Activated naive CD8-positive, alpha-beta T cell treated with anti-CD3 and anti-CD28 coated beads, Interleukin-2, amount 10 ng/mL, durations not matched to agents 7 days and 5 days (primary cell): Measurements from ENCODE around the gene ZNF180. TPM values are rescaled to one million over a fixed set of nuclear protein-coding genes. Genes with fewer than 3 reads are reported as not detected.
A peak's percentile ranks its signal among the peaks of the same experiment; 100 is the strongest.
"Not testable (repeated sequence)": the region's sequence is repeated elsewhere in the genome, so short reads cannot be mapped to it uniquely, and the experiment has no call there.

ENCODE experiments used
- ATAC-seq: fragments of 150-1000 bp; cut with Tn5 transposase; one replicate; pipeline ENCODE4 v1.10.0; 2021; ENCODE audit warnings: low read depth, moderate library complexity
- POLR2A ChIA-PET: fragments of 350-600 bp; sonication (Branson Sonifier 250); formaldehyde crosslinking; loops from one replicate; lab custom pipeline; 2021; ENCODE audit warnings: antibody characterized with exemption; lab: Charles Lee
- DNase-seq: peaks from one replicate; pipeline ENCODE4 v3.0.0; 2021
- H3K27ac Mint-ChIP-seq: one replicate; pipeline ENCODE4 v1.8.0; 2022; ENCODE audit warnings: mild to moderate bottlenecking, mixed read lengths
- H3K27me3 Mint-ChIP-seq: one replicate; pipeline ENCODE4 v1.8.0; 2022; ENCODE audit warnings: mild to moderate bottlenecking, moderate library complexity, mixed read lengths
- H3K36me3 Mint-ChIP-seq: one replicate; pipeline ENCODE4 v1.8.0; 2021; ENCODE audit warnings: mild to moderate bottlenecking, mixed read lengths
- H3K4me1 Mint-ChIP-seq: one replicate; pipeline ENCODE4 v1.8.0; 2021; ENCODE audit warnings: mixed read lengths
- H3K4me3 Mint-ChIP-seq: one replicate; pipeline ENCODE4 v1.8.0; 2022; ENCODE audit warnings: mild to moderate bottlenecking, moderate library complexity, mixed read lengths
- H3K9me3 Mint-ChIP-seq: one replicate; pipeline ENCODE4 v1.8.0; 2021; ENCODE audit warnings: mixed read lengths
- total RNA-seq, 2 experiments: library from RNA; stranded (reverse); gene quantifications; one replicate each; pipeline ENCODE4 v1.2.3, GENCODE V29; 2021

ZNF180 gene
- total RNA-seq, 2 experiments from 2014 or later, result 15.4 to 16.4 TPM

- H3K36me3 Mint-ChIP-seq, result peaks cover 2% of the 10 kb centered on the region
- peaks cover 7% of the 10 kb centered on the region for H3K9me3 Mint-ChIP-seq
- POLR2A ChIA-PET, result no interaction called here
- ATAC-seq (no peak), DNase-seq (no peak)
- H3K4me3 Mint-ChIP-seq, result no peak overlapping the region
- no peaks in the 10 kb centered on the region for H3K4me1 Mint-ChIP-seq
- H3K27ac Mint-ChIP-seq, result no peak overlapping the region
- H3K27me3 Mint-ChIP-seq, result no peaks in the 10 kb centered on the region
Observed at GRCh38 chr19:44525721-44526430, 25.6 kb upstream of the ZNF180 start.

DNA sequence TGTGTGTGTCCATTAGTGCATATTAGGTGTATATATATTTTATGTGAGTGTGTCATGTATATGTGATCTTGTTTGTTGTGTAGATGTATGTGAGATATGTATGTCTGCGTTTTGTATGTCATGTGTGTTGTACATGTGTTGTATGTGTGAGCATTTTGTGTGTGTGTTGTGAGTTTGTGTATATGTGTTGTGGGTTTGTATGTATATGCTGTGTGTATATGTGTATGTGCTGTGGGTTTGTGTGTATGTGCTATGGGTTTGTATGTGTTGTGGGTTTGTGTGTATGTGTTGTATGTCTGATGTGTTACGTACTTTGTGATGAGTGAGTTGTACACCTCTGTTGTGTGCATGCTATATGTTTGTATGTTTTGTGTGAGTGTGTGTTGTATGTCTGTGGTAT, 21.0 kb upstream of the ZNF180 start:
- H3K4me3 Mint-ChIP-seq, result no peak overlapping the region
- H3K36me3 Mint-ChIP-seq, result no peaks in the 10 kb centered on the region
- no peaks in the 10 kb centered on the region for H3K27me3 Mint-ChIP-seq
- no peak for ATAC-seq
- no peaks in the 10 kb centered on the region for H3K4me1 Mint-ChIP-seq
- H3K27ac Mint-ChIP-seq, result no peak overlapping the region
- POLR2A ChIA-PET, result no interaction called here
- DNase-seq, result no peak
- H3K9me3 Mint-ChIP-seq, result peaks cover 3% of the 10 kb centered on the region

DNA sequence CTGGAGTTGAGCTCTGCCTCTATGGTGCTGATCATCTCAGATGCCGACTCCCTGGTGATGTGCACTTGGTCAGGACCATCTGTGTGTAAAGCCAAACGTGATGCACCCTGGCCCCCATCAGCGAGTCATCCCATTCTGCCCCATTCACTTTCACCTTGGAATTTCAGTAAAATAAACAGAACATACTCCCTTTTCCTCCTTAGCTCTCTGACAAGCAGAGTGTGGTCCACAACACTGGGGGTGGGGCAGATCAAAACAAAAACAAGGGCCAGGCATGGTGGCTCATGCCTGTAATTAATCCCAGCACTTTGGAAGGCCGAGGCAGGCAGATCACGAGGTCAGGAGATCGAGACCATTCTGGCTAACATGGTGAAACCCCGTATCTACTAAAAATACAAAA, 16.8 kb upstream of the ZNF180 start:
- no peaks in the 10 kb centered on the region for H3K27me3 Mint-ChIP-seq
- H3K9me3 Mint-ChIP-seq, result peaks cover 12% of the 10 kb centered on the region
- H3K4me3 Mint-ChIP-seq, result no peak overlapping the region
- no peak for DNase-seq
- POLR2A ChIA-PET, result no interaction called here
- no peaks in the 10 kb centered on the region for H3K36me3 Mint-ChIP-seq
- no peak for ATAC-seq
- H3K4me1 Mint-ChIP-seq, result no peaks in the 10 kb centered on the region
- H3K27ac Mint-ChIP-seq, result no peak overlapping the region

DNA sequence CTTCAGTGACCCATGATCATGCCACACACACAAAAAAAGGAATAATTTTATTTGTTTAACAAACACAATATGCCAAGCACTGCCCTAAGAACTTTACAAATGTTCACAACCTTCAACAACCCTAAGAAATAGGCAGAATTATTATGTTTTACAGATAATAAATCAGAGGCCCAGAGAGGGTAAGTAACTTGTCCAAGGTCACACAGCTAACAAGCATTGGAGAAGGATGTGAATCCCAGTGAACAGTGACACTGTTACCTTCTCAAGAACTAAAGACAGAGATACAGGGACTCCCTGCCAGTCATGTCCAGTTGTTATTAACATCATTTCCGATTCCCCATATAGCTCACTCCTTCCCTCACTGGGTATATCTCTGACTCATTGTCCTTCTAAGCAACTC, 15.6 kb upstream of the ZNF180 start:
- ATAC-seq (no peak), DNase-seq (no peak)
- Mint-ChIP-seq H3K4me1 (no peaks in the 10 kb centered on the region), H3K27me3 (no peaks in the 10 kb centered on the region), H3K27ac (no peak overlapping the region), H3K36me3 (no peaks in the 10 kb centered on the region), H3K4me3 (no peak overlapping the region), H3K9me3 (peaks cover 12% of the 10 kb centered on the region)
- POLR2A ChIA-PET, result no interaction called here

DNA sequence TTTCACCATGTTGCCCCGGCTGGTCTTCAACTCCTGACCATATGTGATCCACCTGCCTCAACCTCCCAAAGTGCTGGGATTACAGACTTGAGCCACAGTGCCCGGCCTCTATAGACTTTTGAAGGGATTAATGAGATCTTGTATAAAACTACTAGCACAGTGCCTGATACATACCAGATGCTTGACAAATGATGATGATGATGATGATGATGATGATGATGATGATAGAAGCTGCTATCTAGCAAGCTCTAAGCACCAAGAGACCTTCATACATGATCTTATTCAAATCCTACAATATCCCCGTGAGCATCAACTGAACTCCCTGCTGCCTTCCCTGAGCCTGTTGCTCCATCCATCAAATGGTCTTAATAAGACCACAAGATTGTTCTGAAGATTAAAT, 14.7 kb upstream of the ZNF180 start:
- Mint-ChIP-seq H3K27ac (no peak overlapping the region), H3K36me3 (peaks cover 3% of the 10 kb centered on the region), H3K4me3 (no peak overlapping the region), H3K27me3 (peaks cover 2% of the 10 kb centered on the region), H3K9me3 (peaks cover 14% of the 10 kb centered on the region), H3K4me1 (no peaks in the 10 kb centered on the region)
- ATAC-seq (no peak), DNase-seq (no peak)
- POLR2A ChIA-PET, result no interaction called here

- POLR2A ChIA-PET, result no interaction called here
- Mint-ChIP-seq H3K4me3 (no peak overlapping the region), H3K4me1 (no peaks in the 10 kb centered on the region), H3K27me3 (peaks cover 11% of the 10 kb centered on the region), H3K9me3 (peaks cover 22% of the 10 kb centered on the region), H3K36me3 (peaks cover 4% of the 10 kb centered on the region), H3K27ac (no peak overlapping the region)
- DNase-seq (peak; percentile 48), ATAC-seq (no peak)
Observed at GRCh38 chr19:44512326-44513298, 12.3 kb upstream of the ZNF180 start.

- peaks cover 17% of the 10 kb centered on the region for H3K27me3 Mint-ChIP-seq
- H3K36me3 Mint-ChIP-seq, result peaks cover 4% of the 10 kb centered on the region
- DNase-seq, result no peak
- no peak for ATAC-seq
- H3K27ac Mint-ChIP-seq, result no peak overlapping the region
- peaks cover 20% of the 10 kb centered on the region for H3K9me3 Mint-ChIP-seq
- no peak overlapping the region for H3K4me3 Mint-ChIP-seq
- no peaks in the 10 kb centered on the region for H3K4me1 Mint-ChIP-seq
- POLR2A ChIA-PET, result no interaction called here
Observed at GRCh38 chr19:44509478-44509877, 9.2 kb upstream of the ZNF180 start.

GRCh38 chr19:44499559-44499958, 763 bp downstream of the ZNF180 start:
- Mint-ChIP-seq H3K4me3 (peak overlapping the region; percentile 98), H3K27me3 (peaks cover 3% of the 10 kb centered on the region), H3K36me3 (peaks cover 55% of the 10 kb centered on the region), H3K4me1 (peaks cover 24% of the 10 kb centered on the region), H3K9me3 (peaks cover 31% of the 10 kb centered on the region), H3K27ac (peak overlapping the region; percentile 93)
- peak; percentile 34 for DNase-seq
- no peak for ATAC-seq
- POLR2A ChIA-PET, result interaction anchor here (1.0 to 1.7 kb wide), 4 partner anchors 195 to 564 kb away, joined by 3 to 6 read pairs (median 4); partner anchors contain the start of genes ZNF224, ZNF233, ZNF235 and ZNF45

DNA sequence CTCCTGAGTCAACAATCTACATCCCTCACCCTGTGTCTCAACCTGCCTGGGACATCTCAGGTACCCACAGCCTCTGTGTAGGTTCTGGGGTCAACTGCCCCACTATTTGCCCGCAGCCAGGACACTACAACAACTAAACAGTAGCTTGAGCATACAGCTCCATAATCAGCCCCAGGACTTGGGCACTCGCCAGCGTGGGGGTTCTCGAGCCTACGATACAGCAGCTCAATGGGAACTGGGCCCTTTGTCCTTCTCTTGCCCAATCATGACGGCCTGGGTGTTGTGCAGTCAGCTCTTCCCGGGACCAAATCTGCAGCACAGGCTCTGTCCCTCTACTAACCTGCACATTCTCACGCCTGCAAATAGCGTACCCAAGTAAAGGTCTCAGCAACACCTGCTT, 1.3 kb downstream of the ZNF180 start:
- ATAC-seq, result no peak
- H3K27ac Mint-ChIP-seq, result peak overlapping the region; percentile 93
- H3K27me3 Mint-ChIP-seq, result peaks cover 3% of the 10 kb centered on the region
- peak overlapping the region; percentile 98 for H3K4me3 Mint-ChIP-seq
- peaks cover 60% of the 10 kb centered on the region for H3K36me3 Mint-ChIP-seq
- POLR2A ChIA-PET, result interaction anchor here (1.7 kb wide), 1 partner anchor 239 kb away, joined by 3 read pairs; the partner anchor contains the start of gene ZNF233
- H3K9me3 Mint-ChIP-seq, result peaks cover 31% of the 10 kb centered on the region
- no peak for DNase-seq
- peaks cover 24% of the 10 kb centered on the region for H3K4me1 Mint-ChIP-seq

GRCh38 chr19:44496711-44497110, 3.6 kb downstream of the ZNF180 start:
- Mint-ChIP-seq H3K27me3 (no peaks in the 10 kb centered on the region), H3K36me3 (peaks cover 83% of the 10 kb centered on the region), H3K4me1 (peaks cover 24% of the 10 kb centered on the region), H3K4me3 (no peak overlapping the region), H3K27ac (no peak overlapping the region), H3K9me3 (peaks cover 46% of the 10 kb centered on the region)
- DNase-seq (no peak), ATAC-seq (no peak)
- POLR2A ChIA-PET, result no interaction called here

DNA sequence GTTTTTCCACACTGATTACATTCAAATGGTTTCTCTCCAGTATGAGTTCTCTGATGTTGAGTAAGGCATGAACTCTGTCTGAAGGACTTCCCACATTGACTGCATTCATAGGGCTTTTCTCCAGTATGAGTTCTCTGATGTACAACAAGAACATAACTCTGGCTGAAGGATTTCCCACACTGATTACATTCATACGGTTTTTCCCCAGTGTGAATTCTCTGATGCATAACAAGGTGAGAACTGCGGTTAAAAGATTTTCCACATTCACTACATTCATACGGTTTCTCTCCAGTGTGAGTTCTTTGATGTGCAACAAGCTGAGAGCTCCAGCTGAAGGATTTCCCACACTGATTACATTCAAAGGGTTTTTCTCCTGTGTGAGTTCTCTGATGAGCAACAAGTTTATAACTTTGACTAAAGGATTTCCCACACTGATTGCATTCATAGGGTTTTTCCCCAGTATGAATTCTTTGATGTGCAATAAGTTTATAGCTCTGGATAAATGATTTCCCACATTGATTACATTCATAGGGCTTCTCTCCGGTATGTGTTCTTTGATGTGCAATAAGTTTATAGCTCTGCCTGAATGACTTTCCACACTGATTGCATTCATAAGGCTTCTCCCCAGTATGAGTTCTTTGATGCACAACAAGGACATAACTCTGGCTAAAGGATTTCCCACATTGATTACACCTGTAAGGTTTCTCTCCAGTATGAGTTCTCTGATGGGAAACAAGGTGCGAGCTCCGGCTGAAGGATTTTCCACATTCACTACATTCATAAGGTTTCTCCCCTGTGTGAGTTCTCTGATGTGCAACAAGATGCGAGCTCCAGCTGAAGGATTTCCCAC, 23.5 kb downstream of the ZNF180 start:
- H3K9me3 Mint-ChIP-seq, result peaks cover 64% of the 10 kb centered on the region
- H3K27me3 Mint-ChIP-seq, result no peaks in the 10 kb centered on the region
- H3K27ac Mint-ChIP-seq, result peak overlapping the region; percentile 61
- H3K4me1 Mint-ChIP-seq, result no peaks in the 10 kb centered on the region
- POLR2A ChIA-PET, result no interaction called here
- ATAC-seq, result no peak
- peaks cover 71% of the 10 kb centered on the region for H3K36me3 Mint-ChIP-seq
- DNase-seq, result no peak
- no peak overlapping the region for H3K4me3 Mint-ChIP-seq

- H3K36me3 Mint-ChIP-seq, result peaks cover 11% of the 10 kb centered on the region
- H3K4me1 Mint-ChIP-seq, H3K27ac Mint-ChIP-seq, H3K4me3 Mint-ChIP-seq, ATAC-seq, H3K27me3 Mint-ChIP-seq, POLR2A ChIA-PET, DNase-seq: not testable (repeated sequence)
- H3K9me3 Mint-ChIP-seq, result peaks cover 65% of the 10 kb centered on the region
Observed at GRCh38 chr19:44468730-44469129, 31.6 kb downstream of the ZNF180 start.
